HG03565 (cell line): ENCODE measurements around the gene PCID2.
"Not testable (repeated sequence)": the region's sequence is repeated elsewhere in the genome, so short reads cannot be mapped to it uniquely, and the experiment has no call there.

Source experiments
- ATAC-seq: cut with Tn5 transposase; IDR thresholded peaks from one replicate; pipeline ENCODE4 v1.9.1; 2021; ENCODE audit warnings: mild to moderate bottlenecking, moderate library complexity; ENCODE audit not compliant: unreplicated experiment

The PCID2 gene

DNA sequence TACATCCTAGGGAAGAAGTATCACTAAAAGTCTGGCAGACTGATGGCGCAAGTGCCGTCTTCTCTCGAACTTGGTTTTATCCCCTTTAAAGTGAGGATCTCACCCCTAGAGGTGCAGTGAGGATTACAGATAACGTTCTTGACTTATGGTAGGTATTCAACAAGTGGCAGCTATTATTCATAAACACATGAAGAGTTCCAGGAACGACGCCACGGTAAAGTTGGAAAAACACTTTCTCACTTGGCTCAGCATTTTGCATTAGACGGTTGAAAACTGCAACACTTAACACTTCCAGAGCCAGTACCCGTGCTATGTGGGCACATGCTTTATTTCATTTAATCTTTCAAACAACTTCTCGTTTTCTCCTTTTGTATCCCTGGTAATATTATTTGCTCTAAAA is 41.3 kb downstream of the PCID2 start:
- ATAC-seq: no peak

DNA sequence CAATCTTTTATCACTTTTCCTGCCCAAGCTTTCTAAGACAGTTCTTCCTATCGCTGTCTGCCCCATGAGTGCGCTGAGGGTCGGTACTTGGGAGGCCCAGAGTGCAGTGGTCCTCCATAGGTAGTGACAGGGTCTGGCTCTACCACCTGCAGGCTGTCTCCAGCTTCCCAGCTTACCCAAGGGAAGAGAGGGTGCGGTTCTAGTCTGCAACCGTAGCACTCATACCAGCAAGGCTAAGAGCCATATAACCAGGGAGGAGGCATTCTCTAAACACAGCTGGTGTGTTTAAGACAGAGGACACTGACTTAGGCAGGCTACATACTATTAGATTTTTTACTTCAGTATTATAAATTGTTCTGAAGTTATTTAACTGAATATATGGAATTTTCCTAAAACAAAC is 41.8 kb downstream of the PCID2 start:
- no peak for ATAC-seq

DNA sequence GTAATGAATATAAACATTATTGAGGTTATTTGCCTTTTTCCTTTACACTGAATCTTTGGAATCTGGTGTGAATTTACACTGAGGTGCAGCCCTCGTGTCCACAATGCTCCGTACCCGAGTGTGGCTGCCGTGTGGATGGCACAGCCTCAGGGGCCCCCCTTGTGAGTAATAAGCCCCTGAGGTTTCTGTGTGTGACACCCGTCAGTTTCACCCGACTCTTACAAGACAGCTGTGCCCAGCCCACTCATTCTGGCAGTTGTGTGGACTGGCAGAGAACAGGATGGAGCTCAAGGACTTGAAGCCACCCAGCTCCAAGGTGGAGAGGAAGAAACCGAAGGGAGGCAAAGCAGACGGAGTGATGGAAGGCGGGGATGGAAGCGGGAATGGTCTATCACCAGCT is 42.2 kb downstream of the PCID2 start:
- ATAC-seq: no peak

DNA sequence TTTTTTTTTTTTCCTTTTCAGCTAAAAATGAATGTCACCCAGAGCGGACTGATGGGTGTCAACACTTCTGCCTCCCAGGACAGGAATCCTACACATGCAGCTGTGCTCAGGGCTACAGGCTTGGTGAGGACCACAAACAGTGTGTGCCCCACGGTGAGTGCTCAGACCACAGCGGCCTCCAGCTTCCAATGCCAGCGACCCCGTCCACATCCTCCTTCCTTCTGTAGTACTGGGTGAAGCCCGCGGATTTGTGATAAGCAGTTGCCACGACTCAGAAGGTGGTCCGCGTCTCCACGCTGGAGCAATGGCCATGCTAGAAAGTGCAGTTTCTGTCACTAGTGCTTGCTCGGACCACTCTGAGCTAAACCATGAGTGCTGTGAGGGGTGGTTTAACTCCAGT is 44.0 kb downstream of the PCID2 start:
- ATAC-seq: no peak

DNA sequence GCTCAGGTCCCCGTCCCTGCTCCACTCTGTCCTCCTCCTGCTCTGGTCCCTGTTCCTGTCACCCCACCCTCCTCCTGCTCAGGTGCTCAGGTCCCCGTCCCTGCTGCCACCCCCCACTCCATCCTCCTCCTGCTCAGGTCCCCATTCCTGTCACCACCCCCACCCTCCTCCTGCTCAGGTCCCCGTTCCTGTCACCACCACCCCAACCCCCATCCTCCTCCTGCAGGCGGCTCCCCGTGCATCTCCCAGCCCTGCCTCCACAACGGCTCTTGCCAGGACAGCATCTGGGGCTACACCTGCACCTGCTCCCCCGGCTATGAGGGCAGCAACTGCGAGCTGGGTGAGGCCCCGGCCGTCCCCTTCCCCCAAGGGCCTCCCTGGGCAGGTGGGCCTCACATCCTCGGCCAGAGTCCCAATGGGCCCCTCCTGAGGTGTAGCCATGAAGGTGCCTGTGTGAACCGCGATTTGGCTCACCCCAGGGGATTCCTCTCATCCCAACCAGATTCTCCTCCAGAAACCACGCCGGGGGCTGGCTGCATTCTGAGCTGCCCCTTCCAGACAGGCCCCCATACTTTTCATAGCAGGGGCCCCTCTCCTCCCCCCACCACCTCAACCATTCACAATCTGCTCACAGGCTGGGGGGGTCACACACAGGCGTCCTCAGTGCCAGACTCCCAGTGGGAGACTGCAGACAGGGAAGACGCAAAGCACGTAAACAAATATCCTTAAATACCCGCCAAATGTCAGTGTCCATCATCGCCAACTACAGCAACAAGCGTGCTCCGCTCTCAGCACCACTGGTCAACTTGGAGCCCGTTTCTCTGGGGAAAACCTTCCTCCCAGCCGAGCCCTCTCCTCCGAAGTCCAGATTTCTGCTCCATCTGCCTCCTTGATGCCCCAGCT is 45.4 kb downstream of the PCID2 start:
- ATAC-seq: no peak

DNA sequence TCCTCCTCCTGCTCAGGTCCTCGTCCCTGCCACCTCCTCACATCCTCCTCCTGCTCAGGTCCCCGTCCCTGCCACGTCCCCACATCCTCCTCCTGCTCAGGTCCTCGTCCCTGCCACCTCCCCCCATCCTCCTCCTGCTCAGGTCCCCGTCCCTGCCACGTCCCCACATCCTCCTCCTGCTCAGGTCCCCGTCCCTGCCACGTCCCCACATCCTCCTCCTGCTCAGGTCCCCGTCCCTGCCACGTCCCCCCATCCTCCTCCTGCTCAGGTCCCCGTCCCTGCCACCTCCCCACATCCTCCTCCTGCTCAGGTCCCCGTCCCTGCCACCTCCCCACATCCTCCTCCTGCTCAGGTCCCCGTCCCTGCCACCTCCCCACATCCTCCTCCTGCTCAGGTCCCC is 46.5 kb downstream of the PCID2 start:
- ATAC-seq: not testable (repeated sequence)

DNA sequence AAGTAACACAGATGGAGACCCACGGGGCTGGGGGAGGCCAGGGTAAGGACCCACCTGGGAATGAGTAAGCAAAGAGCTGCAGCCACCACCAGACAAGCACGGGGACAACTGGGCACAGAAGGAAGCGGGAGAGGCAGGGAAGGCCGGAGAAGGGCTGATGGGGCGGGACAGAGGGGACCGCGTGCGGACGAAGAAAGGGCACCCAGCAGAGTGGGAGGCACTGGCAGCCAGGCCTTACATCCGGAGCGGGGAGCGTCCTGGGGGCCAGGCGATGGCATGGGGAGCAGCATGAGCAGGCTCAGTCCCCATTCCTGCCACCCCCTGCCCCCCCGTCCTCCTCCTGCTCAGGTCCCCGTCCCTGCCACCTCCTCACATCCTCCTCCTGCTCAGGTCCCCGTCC is 47.0 kb downstream of the PCID2 start:
- ATAC-seq: no peak

DNA sequence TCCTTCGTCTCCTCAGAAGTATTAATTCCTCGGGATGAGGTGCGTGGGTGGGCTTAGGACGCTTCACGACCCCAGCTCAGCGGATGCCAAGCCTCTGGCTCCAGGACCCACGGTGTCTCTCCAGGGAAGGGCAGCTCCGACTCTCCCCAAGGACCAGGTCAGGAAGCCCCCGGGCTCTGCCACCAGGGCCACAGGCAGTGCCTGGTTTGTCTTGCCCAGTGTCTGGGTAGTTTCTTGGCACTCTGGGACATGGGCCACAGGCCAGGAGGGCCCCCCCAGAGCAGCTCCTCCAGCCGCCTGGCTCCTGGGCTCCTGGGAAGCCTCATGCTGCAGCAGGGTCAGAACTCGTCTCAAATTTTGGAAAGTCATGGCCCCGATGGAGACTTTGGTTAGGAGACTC is 47.5 kb downstream of the PCID2 start:
- no peak for ATAC-seq

DNA sequence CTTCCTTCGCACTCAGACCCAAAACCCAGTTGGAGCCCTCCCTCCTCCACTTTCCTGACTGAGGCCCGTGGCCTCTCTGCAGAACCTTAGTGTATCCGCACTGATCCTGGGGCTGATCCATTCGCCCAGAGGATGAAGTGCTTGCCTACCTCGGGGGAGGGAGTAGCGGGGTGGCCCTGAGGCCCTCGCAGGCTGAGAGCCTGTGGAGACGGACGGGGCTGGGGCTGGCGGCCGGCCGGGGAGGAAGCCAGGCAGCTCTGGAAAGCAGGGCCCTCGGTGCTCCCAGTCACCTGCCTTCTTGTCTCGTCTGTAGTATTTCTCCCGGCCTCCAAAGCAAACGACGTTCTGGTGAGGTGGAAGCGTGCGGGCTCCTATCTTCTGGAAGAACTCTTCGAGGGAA is 48.8 kb downstream of the PCID2 start:
- ATAC-seq: no peak

DNA sequence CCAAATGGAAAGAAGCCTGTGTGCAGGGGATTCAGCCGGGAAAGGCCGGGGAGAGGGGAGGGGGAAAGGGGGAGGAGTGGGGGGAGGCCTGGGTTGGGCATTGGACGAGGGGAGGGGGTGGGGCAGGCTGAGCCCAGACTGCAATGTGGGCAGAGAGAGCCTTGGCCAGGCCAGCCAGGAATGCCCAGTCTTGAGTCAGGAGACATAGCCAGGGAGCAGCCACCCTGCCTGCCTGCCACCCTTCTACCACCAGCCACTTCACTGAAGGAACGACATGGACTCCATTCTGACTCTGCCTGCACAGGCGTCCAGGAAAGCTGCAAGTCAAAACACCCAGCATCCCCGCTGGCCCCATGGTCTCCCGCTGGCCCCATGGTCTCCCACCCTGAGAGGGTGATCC is 49.5 kb downstream of the PCID2 start:
- no peak for ATAC-seq

DNA sequence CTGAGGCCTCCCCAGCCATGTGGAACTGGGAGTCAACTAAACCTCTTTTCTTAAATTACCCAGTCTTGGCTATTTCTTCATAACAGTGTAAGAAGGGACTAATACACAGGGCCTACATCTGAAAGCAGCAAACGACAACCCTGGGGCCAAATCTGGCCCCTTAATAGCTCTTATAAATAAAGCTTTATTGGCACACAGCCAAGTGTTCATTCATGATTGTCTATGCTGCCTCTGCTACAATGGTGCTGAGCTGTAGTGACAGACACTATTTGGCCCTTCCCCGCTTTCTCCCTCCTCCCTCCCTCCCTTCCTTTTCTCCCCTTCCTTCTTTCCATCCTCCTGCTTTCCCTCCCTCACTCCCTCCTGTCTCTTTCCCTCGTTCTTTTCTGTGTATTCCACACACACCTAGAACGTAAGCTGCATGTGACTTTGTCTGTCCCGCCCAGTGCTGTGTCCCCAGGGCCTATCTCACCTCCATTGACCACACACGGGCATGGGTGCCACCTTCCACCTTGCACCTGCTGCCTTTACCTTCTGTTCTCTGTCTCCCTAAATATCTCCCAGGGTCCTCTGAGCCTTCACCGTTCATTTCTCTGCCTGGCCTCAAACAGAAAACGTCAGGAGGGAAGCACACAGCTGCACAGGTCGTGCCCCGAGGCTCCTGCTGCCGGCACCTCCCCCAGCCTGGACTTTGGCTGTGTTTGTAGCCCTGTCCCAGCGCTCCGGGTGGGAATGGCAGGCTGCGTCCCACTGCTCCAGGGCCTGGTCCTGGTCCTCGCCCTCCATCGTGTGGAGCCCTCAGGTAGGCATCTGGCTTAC is 50.3 kb downstream of the PCID2 start, which contains the start of gene PROZ:
TSS of gene PROZ (plus strand) at position 720 of the 819 bp plus-strand sequence. CDS start at position 733, 13 bp downstream.
- no peak for ATAC-seq

DNA sequence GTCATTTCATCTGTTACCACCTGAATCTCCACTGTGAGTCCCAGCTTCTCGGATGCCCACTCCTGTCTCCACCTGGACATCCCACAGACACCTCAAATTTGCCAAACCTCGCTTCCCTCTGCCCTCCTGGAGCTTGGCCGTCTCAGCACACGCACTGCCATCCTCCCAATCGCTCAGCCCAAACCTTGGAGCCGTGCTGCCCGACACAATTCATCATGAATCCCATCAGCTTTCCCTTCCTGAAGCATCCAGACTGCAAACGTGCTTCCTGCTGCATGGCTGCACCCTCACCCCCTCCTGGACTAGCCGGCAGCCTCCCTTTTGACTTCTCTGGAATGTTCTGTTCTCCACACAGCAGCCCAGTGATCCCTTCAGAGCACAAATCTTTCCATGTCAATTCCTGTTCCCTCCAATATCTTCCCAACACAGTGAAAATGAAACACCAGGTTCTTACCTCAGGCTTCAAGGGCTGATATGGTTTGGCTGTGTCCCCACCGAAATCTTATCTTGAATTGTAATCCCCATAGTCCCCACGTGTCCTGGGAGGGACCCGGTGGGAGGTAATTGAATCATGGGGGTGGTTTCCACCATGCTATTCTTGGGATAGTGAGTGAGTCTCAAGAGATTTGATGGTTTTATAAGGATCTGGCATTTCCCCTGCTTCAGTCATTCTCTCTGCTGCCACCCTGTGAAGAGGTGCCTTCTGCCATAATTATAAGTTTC is 51.1 kb downstream of the PCID2 start:
- ATAC-seq: no peak

DNA sequence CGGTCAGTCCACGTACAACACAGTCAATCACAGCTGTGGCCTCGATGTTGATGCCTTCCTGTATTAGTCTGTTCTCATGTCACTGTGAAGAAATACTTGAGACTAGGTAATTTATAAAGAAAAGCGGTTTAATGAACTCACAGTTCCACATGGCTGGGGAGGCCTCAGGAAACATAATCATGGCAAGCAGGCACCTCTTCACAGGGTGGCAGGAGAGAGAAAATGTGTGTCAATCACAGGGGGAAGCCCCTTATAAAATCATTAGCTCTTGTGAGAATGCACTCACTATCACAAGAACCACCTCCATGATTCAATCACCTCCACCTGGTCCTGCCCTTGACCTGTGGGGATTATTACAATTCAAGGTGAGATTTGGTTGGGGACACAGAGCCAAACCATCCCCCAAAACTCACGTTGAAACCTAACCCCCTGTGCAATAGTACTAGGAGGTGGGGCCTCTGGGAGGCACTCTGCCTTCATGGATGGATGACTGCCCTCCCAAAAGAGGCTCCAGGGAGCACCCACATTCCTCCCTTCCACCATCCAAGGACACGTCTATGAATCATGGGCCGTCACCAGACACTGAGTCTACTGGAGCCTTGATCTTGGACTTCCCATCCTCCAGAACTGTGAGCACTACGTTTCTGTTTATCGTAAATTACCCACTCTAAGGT is 52.4 kb downstream of the PCID2 start:
- no peak for ATAC-seq

DNA sequence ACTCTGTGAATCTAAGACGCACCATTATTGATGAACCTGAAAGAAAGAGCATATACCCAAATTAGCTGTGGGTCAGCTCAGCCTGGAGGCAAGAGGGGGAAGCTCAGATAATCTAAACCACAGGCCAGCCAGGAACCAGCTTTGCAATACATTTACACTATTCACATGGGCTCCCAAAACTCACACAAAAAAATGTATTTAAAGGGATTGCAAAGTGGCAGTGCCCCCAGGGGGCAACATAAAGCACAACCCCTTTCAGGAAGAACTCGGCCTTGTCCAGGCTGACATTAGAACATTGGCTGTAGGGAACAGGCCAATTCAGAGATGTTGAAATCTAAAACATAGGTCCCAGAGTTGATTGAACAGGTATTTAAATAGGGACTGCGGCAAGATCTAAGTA is 53.3 kb downstream of the PCID2 start:
- ATAC-seq: no peak

DNA sequence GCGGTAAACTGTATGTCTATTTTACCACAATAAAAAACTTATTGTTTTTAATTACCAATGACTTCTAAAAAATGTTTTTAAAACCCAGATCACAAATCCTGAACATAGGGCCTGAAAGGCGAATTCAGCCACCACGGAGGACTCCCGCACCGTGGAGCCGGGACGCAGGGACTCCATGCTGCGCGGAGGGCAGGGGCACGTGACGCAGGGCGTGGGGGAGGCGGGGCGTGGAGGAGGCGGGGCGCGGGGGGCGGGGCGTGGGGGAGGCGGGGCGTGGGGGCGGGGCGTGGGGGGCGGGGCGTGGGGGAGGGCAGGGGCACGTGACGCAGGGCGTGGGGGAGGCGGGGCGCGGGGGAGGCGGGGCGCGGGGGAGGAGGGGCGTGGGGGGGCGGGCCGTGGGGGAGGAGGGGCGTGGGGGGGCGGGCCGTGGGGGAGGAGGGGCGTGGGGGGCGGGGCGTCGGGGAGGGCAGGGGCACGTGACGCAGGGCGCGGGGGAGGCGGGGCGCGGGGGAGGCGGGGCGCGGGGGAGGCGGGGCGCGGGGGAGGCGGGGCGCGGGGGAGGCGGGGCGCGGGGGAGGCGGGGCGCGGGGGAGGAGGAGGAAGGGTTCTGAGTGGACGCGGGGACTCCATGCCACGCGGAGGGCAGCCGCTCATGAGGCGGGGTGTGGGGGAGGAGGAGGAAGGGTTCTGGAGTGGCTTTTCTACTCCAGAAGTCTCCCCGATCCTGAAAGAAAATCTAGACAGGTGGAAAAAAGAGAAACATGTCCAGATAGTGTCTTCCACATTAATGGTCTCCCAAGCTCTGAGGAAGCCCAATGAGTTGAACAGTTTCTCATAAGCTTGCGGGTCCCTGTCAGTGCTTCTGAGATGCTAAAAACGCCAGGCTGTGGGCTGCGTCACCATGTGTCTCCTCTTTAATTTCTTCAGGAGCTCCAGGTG is 54.4 kb downstream of the PCID2 start:
- peak; percentile 38 for ATAC-seq

DNA sequence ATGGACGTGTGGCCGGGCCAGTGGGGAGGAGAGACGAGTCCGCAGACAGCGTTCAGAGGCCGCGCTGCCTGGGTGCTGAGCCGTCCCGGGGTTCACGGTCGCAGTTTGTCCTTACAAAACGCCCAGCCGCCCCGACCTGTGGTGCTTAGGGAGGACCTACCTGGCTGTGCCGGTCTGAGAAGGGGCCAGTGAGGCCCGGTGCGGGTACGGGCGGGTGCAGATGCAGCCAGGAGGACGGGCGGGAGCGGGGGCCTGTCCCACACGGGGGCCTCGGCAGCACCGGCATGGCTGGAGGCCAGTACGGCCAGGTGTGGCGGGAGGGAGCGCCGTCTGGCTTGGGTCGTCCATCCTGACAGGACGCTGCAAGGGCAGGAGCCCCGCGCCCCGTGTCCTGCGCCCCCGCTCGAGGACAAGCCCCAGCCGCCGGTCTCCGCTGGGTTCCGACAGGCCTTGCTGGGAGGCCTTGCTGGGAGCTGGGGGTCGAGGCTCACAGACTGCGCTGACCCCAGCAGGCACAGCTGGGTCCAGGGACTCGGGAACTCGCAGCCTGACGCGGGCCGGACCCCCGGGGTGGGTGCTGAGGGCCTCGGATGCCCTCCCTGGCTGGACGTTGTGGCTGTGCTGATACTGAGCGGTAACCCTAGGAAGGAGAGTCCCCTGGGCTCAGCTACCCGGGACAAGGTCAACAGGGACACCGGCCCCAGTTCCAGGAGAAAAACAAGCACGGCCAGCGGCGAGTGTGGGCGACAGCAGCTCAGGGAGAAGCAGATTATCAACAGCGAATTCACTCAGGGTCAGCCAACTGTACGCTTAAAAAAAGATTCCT is 55.3 kb downstream of the PCID2 start:
- ATAC-seq: peak; percentile 25

DNA sequence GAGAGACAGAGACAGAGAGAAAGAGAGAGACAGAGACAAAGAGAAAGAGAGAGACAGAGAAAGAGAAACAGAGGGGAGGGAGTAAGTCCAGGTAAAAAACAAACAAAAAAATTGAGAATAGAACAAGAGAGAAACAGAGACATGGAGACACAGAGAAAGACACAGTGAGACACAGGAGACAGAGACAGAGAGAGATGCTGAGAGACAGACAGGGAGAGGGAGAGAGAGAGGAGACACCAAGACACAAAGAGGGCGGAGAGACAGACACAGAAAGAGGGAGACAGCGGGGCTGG is 55.8 kb downstream of the PCID2 start:
- ATAC-seq: no peak

DNA sequence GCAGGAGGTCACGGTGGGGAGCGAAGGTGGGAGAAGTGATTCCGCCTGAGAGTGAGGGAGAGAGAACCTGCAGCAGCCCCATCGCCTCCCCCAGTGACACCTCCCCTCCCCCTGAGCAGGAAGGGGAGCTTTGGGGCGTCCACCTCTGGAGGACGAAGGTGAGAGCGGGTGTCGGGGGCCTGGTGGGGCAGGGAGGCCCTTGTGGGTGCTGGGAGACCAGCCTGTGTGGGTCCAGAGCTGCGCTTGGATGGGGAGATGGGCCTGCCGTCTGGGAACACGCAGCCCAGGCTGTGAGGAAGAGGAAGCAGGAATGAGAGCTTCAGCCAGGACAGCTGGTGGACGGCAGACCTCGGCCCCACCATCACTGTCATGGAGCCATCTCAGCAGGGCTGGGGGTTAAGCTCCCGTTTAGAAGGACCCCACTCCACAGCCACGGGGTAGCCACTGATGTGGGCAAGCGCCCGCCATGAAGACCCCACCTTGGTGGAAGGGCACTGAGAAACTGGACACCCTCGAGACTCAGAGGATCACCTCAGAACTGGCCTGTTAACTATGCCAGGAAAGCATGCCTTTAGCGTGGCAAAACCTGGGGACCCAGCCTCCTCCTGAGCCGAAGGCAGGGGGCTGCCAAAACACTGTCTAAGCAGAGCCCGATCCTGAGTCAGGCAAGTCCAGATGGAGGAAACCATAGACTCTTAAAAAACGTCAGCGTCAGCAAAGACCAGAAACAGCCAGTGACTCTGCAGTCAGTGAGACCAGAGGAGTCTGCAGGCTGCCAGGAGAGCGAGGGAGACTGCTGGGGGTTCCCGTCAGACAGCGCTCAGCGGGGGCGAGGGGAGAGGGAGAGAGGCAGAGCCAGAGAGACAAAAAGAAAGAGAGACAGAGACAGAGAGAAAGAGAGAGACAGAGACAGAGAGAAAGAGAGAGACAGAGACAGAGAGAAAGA is 56.5 kb downstream of the PCID2 start:
- ATAC-seq: no peak
